ENCODE data around the gene IL11RA. TPM values are rescaled to one million over a fixed set of nuclear protein-coding genes. Genes with fewer than 3 reads are reported as not detected.
A peak's percentile ranks its signal among the peaks of the same experiment; 100 is the strongest.

IL11RA gene
- total RNA-seq, 1 donor from 2014 or later, result 37.0 TPM

DNA sequence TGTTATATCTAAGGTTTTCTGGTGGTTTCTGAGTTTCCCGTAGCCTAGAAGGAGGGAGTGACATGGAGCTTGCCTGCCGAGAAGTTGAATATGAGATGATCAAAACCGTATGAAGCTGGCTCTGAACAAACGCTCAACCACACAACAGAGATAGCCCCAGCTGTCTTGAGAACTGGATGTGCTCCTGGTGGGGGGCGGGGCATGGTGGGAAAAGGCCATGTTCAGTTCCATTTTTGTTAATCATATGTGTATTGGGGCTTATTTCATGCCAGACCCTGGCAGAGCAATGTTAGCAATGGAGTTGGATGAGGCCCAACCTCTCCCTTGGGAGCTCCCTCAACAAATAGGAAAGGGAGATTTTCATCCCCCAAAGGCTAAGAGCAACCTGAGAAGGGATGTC is 34.2 kb downstream of the IL11RA start:
- no peak for DNase-seq (ENCODE audit: low spot score)

- DNase-seq (ENCODE audit: low spot score), result no peak
These were observed 34.7 kb downstream of the IL11RA start for GRCh38 chr9:34686732-34687131.

GRCh38 chr9:34687276-34688030 is 35.5 kb downstream of the IL11RA start:
- no peak for DNase-seq (ENCODE audit: low spot score)

DNA sequence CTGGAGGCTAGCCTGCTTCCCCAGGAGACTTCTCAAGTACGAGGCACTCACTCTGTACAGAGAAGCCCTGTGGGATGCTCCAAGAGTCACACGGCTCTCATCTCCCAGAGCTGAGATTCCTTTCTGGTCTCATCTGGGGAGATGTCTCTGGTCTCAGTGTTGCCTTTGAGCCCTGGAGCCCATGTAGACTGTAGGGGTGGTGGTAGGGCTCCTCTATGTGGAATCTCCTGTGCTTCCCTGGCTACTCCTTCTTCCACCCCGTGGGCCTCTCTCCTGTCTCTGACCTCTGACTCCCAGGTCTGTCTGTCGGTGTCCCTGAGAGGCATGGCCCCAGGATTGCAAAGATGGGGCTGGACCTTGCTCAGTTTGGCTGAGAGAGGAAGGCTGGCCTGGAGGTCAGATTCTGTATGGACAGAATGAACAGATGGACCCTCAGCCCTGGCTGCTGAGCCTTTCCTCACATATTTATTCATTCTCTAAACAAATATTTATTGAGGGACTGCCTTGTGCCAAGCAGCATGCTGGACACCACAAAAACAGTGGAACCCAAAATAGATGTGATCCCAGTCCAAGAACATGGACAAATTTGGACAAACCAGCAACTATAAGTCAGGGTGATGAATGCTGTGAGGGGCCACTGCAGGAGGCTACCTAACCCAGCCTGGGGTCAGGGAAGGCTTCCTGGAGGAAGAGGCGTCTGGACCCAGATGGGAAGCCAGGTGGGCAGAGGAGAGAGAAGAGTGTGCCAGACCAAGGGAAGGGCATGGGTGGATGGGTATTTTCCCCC is 36.5 kb downstream of the IL11RA start:
- no peak for DNase-seq (ENCODE audit: low spot score)

DNA sequence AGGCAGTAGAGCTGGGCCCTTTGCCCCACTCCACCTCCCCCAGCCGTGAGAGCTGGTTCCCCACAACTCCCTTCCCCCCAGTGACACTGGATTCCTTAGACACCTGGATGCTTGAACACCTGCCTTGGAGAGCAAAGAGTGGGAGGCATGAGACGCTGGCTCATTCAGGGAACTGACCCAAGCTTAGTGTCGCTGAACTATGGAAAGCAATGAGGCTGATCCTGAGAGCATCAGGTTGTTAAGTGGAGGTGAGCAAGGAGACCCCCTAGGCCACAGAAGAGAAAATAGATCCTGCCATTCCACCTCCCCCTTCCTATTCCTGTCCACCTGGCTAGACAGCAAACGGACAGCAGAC is 37.1 kb downstream of the IL11RA start:
- no peak for DNase-seq (ENCODE audit: low spot score)

DNA sequence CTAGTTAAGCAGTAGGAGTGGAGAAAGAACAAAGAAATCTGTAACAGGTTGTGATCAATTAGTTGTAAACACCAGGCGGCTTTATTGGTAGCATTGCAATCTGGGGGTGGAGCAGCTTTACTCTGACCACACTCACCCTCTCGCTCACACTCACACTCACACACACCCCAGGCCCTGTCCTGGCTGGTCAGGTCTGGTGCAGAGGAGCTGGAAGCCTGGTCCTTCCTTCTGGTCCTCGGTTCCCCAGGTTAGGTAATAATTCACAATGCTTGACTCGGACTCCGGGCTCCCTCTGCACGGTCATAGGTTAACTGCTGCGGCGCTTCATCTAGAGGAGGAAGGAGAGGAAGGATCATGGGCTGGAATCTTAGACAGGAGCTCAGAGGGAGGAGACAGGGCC is 37.5 kb downstream of the IL11RA start:
- DNase-seq (ENCODE audit: low spot score), result peak; percentile 64

DNA sequence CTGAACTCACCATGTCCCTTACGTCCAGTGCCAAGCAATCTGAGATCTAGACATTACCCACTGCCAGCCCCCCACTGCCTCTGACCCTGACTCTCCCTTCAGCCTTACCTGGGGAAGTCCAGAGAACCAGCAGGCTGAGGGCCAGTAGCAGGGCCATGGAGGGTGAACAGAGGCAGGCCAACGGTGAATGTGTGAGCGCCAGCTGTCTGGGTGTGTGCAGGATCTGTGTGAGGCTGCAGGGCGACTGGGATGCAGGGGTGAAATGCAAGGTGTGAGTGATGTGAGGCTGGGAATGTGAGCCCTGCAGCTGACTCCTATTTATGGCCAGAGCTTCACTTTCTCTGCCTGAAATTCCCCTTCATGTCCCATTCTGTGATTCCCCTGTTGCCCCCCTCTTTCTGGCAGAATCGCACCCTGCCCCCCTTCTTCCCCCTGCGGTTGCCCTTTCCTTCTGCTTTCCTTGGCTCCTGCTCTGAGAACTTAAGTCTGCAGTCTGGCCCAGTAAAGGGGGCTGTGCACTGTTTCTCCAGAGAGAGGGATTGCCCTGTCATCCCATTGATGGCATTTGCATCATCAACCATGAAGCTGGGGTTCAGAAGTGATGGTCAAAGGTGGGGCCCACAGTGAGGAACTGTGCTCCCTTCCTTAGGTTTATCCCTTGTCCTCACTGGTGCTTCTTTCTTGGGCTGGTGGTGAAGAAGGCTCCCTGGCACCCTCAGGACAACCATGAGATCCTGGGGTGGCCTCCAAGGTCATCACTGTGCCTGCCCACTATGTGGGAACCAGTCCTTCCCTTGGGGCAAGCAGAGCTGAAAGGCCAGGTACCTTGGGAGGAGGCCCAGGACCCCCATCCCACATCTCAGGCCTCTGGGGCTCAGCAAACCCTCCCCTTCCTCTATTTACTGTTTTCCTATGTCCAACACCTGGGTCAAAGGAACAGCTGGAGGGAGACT is 39.3 kb downstream of the IL11RA start, which contains the start of gene CCL19:
TSS of gene CCL19 (minus strand) at position 294 of the 953 bp plus-strand sequence. CDS start at position 157, 137 bp downstream.
- no peak for DNase-seq (ENCODE audit: low spot score)

GRCh38 chr9:34691936-34692315 is 39.9 kb downstream of the IL11RA start:
- no peak for DNase-seq (ENCODE audit: low spot score)

GRCh38 chr9:34693560-34693959 is 41.6 kb downstream of the IL11RA start:
- DNase-seq (ENCODE audit: low spot score), result no peak

DNA sequence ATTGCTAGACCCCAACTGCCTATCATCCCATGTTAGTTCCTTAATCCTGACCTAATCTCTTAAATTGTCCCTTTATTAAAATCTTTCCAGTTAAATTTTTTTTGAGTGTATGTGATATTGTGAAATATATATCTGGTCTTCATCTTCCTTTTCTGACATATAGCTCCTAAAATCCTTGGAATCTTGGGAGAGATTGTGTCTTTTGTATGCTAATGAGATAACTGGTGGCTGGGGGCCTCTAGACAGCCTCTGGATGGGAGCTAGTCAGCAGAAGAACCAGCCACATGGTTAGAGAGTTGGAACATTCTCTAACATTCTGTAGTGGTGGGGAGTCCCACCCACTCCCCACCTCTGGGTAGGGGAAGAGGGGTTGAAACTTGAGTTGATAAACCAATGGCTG is 42.8 kb downstream of the IL11RA start:
- no peak for DNase-seq (ENCODE audit: low spot score)

DNA sequence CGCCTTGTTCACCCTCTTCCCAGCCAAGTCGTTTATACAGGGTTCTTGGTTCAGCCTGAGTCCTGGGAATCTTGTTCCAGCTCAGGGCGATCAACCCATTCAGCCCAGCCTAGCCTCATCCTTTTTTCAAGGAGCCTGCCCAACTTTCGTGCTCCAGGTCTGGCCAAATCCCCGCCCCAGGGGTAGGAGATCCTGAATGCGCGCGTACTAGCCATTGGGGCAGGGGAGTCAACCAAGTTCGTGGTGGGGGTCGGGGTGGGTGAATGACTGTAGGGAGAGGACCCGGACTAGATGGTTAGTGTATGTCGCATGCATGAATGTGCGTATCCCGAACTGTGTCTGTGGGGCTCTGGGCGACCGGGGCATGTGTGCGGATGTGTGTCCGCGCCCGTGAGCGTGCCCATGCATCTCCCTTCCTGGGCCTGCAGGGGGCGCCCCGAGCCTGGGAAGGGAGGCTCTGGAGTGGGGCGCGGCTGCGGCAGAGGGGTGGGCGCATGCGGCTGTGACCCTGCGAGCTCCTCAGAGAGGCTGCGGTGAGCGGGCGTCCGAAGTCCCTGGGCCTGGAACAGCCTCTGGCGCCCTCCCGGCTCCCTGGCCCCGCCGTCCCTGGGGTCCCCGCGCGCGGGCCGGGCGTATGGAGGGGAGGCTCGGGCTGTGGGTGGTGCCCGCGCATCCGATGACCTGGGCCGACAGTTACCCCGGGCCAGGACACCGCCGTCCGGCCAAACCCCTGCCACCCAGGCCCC is 49.2 kb downstream of the IL11RA start:
- DNase-seq (ENCODE audit: low spot score), result peak; percentile 62

GRCh38 chr9:34701769-34702736 is 50.1 kb downstream of the IL11RA start:
- DNase-seq (ENCODE audit: low spot score), result peak; percentile 87

- no peak for DNase-seq (ENCODE audit: low spot score)
These were observed 55.1 kb downstream of the IL11RA start for GRCh38 chr9:34707130-34707529.

GRCh38 chr9:34709196-34709978 is 57.4 kb downstream of the IL11RA start:
- no peak for DNase-seq (ENCODE audit: low spot score)

- DNase-seq (ENCODE audit: low spot score), result no peak
These were observed 58.0 kb downstream of the IL11RA start, which contains the start of gene CCL21 for GRCh38 chr9:34710023-34710422. TSS of gene CCL21 (minus strand) at chr9:34710136. CDS start at chr9:34710066, 70 bp downstream.
